ENCODE measurements around the gene ZNF653.
"Not testable (repeated sequence)": the region's sequence is repeated elsewhere in the genome, so short reads cannot be mapped to it uniquely, and the experiment has no call there.

The ZNF653 gene

GRCh38 chr19:11434703-11435056, 71.0 kb downstream of the ZNF653 start:
- in situ Hi-C loops (cut with MboI; ENCODE audit: low sequenced_read_pairs) = no loop called here

DNA sequence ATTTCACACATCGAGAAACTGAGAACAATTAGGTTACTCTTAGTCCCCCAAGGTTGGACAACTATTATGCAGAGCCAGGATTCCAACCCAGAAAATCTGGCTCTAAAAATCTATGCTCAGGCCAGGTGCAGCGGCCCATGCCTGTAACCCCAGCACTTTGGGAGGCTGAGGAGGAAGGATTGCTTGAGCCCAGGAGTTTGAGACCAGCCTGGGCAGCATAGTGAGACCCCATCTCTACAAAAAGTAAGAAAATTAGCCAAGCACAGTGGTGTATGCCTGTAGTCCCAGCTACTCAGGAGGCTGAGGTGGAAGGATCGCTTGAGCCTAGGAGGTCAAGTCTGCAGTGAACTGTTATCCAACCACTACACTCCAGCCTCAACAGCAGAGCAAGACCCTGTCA, 72.1 kb downstream of the ZNF653 start:
- in situ Hi-C loops (cut with MboI; ENCODE audit: low sequenced_read_pairs) = not testable (repeated sequence)

Data from HL-60/S4 treated with phorbol 12-myristate 13-acetate at 8.2 ng/mL for 4 days and 3 days (cell line).